ENCODE measurements around the gene ZNF771. TPM values are rescaled to one million over a fixed set of nuclear protein-coding genes. Genes with fewer than 3 reads are reported as not detected.
"Not testable (repeated sequence)": the region's sequence is repeated elsewhere in the genome, so short reads cannot be mapped to it uniquely, and the experiment has no call there.

ZNF771 gene
- polyA plus RNA-seq, 4 donors: 4.6 to 10.0 (median 5.2) TPM

- no peak for DNase-seq (ENCODE audit: low read depth in 4 of 4, low spot score in 3 of 4)
Observed at GRCh38 chr16:30458561-30459394, 51.4 kb downstream of the ZNF771 start.

- no peak for DNase-seq (ENCODE audit: low read depth in 4 of 4, low spot score in 3 of 4)
Observed at GRCh38 chr16:30459456-30459855, 52.0 kb downstream of the ZNF771 start.

GRCh38 chr16:30461426-30461825, 54.0 kb downstream of the ZNF771 start:
- DNase-seq (ENCODE audit: low read depth in 4 of 4, low spot score in 3 of 4): not testable (repeated sequence)

GRCh38 chr16:30464078-30464477, 56.7 kb downstream of the ZNF771 start:
- DNase-seq (ENCODE audit: low read depth in 4 of 4, low spot score in 3 of 4): no peak

Other genes with a start within 250 kb of the ZNF771 start
- 10 to 100 TPM in 2 of 4 donors, 1 to 10 TPM in 2; 8.1 to 18.0 (median 12.7) TPM for gene CORO1A, start 224.0 kb upstream of the ZNF771 start, polyA plus RNA-seq (ENCODE audit: insufficient read length in 4 of 4)
- 10 to 100 TPM; 13.0 to 38.3 (median 19.8) TPM for gene BOLA2B, start 213.9 kb upstream of the ZNF771 start, polyA plus RNA-seq (ENCODE audit: insufficient read length in 4 of 4)
- 10 to 100 TPM in 3 of 4 donors, 1 to 10 TPM in 1; 8.4 to 50.3 (median 16.4) TPM for gene SLX1A, start 213.7 kb upstream of the ZNF771 start, polyA plus RNA-seq (ENCODE audit: insufficient read length in 4 of 4)
- 10 to 100 TPM in 1 of 4 donors, 1 to 10 TPM in 3; 5.2 to 14.4 (median 8.6) TPM for gene SULT1A3, start 208.4 kb upstream of the ZNF771 start, polyA plus RNA-seq (ENCODE audit: insufficient read length in 4 of 4)
- 10 to 100 TPM in 2 of 4 donors, 1 to 10 TPM in 2; 3.5 to 18.0 (median 10.2) TPM for gene NPIPB13, start 159.1 kb upstream of the ZNF771 start, polyA plus RNA-seq (ENCODE audit: insufficient read length in 4 of 4)
- 10 to 100 TPM; 42.1 to 56.7 (median 55.7) TPM for gene CD2BP2, start 52.3 kb upstream of the ZNF771 start, polyA plus RNA-seq (ENCODE audit: insufficient read length in 4 of 4)
- gene TBC1D10B, start 37.1 kb upstream of the ZNF771 start, polyA plus RNA-seq (ENCODE audit: insufficient read length in 4 of 4): 10 to 100 TPM; 28.2 to 44.1 (median 34.2) TPM
- 1 to 10 TPM in 3 of 4 donors, not detected in 1; 1.2 to 1.4 (median 1.2) TPM for gene MYL11, start 32.8 kb upstream of the ZNF771 start, polyA plus RNA-seq (ENCODE audit: insufficient read length in 4 of 4)
- 1 to 10 TPM; 1.3 to 4.0 (median 2.1) TPM for gene SEPTIN1, start 25.0 kb upstream of the ZNF771 start, polyA plus RNA-seq (ENCODE audit: insufficient read length in 4 of 4)
- 10 to 100 TPM; 10.1 to 15.4 (median 13.1) TPM for gene ZNF48, start 12.2 kb upstream of the ZNF771 start, polyA plus RNA-seq (ENCODE audit: insufficient read length in 4 of 4)
- gene DCTPP1, start 22.4 kb downstream of the ZNF771 start, polyA plus RNA-seq (ENCODE audit: insufficient read length in 4 of 4): 10 to 100 TPM; 31.4 to 50.4 (median 41.3) TPM
- gene SEPHS2, start 38.3 kb downstream of the ZNF771 start, polyA plus RNA-seq (ENCODE audit: insufficient read length in 4 of 4): 10 to 100 TPM; 31.6 to 94.3 (median 89.1) TPM
- 1 to 10 TPM; 1.4 to 2.5 (median 2.1) TPM for gene ITGAL, start 65.1 kb downstream of the ZNF771 start, polyA plus RNA-seq (ENCODE audit: insufficient read length in 4 of 4)
- 10 to 100 TPM; 36.0 to 69.0 (median 50.0) TPM for gene ZNF768, start 119.0 kb downstream of the ZNF771 start, polyA plus RNA-seq (ENCODE audit: insufficient read length in 4 of 4)
- gene ZNF747, start 127.3 kb downstream of the ZNF771 start, polyA plus RNA-seq (ENCODE audit: insufficient read length in 4 of 4): 10 to 100 TPM in 3 of 4 donors, 1 to 10 TPM in 1; 8.8 to 10.6 (median 10.5) TPM
- 10 to 100 TPM; 10.2 to 15.4 (median 11.6) TPM for gene ZNF764, start 150.8 kb downstream of the ZNF771 start, polyA plus RNA-seq (ENCODE audit: insufficient read length in 4 of 4)
- 10 to 100 TPM; 10.5 to 17.5 (median 13.3) TPM for gene ZNF688, start 164.1 kb downstream of the ZNF771 start, polyA plus RNA-seq (ENCODE audit: insufficient read length in 4 of 4)
- 10 to 100 TPM; 16.8 to 31.6 (median 19.6) TPM for gene ZNF785, start 178.1 kb downstream of the ZNF771 start, polyA plus RNA-seq (ENCODE audit: insufficient read length in 4 of 4)
- gene ZNF689, start 202.8 kb downstream of the ZNF771 start, polyA plus RNA-seq (ENCODE audit: insufficient read length in 4 of 4): 10 to 100 TPM; 10.6 to 14.6 (median 13.2) TPM
- gene PRR14, start 243.4 kb downstream of the ZNF771 start, polyA plus RNA-seq (ENCODE audit: insufficient read length in 4 of 4): 10 to 100 TPM; 32.8 to 54.7 (median 44.2) TPM

Data from left renal pelvis (tissue), 4 donors.